Ascending aorta (tissue), 2 donors: Measurements from ENCODE around the gene SAG. TPM values are rescaled to one million over a fixed set of nuclear protein-coding genes. Genes with fewer than 3 reads are reported as not detected.

ENCODE experiments used
- DNase-seq, 2 donors: peaks; one replicate each; pipeline ENCODE4 v3.0.0-alpha.2; 2019; ENCODE audit warnings: low spot score in 2 of 2
- H3K27ac ChIP-seq, 2 donors: fragments of 200-600 bp; sonication (generic); one replicate each; pipeline ENCODE4 v1.5.1; 2016 to 2017; ENCODE audit warnings: mild to moderate bottlenecking in 1 of 2
- H3K27me3 ChIP-seq: fragments of 200-600 bp; sonication (generic); one replicate; pipeline ENCODE4 v1.5.1; 2017
- H3K36me3 ChIP-seq, 2 donors: fragments of 200-600 bp; sonication (generic); one replicate each; pipeline ENCODE4 v1.5.1; 2016
- H3K4me1 ChIP-seq, 2 donors: fragments of 200-600 bp; sonication (generic); one replicate each; pipeline ENCODE4 v1.5.1; 2016 to 2017; ENCODE audit warnings: mild to moderate bottlenecking in 1 of 2
- H3K4me3 ChIP-seq, 2 donors: fragments of 200-600 bp; sonication (generic); one replicate each; pipeline ENCODE4 v1.5.1; 2016 to 2017; ENCODE audit warnings: mild to moderate bottlenecking in 1 of 2
- H3K9me3 ChIP-seq, 2 donors: fragments of 200-600 bp; sonication (generic); one replicate each; pipeline ENCODE4 v1.5.1; 2016
- intact Hi-C: fragments of 100-400 bp; cut with DNase I; formaldehyde crosslinking; loops from one replicate; pipeline ENCODE4 v1.15.1; 2023
- total RNA-seq: library from RNA; depleted of rRNA; stranded (reverse); fragments of >200 nt; gene quantifications from one replicate; pipeline ENCODE4 v1.1.0, GENCODE V29; 2016
- TF ChIP-seq, protein P1 (sequence below), 3 experiments: fragments of 200-600 bp in 2 of 3; fragments of 450-650 bp in 1 of 3; sonication (generic) in 2 of 3; IDR thresholded peaks; one replicate each; pipeline ENCODE4 v1.5.1; 2016 to 2019; ENCODE audit warnings: antibody characterized with exemption in 3 of 3, mild to moderate bottlenecking in 1 of 3, moderate library complexity in 1 of 3

SAG gene
- total RNA-seq, 1 donor from 2014 or later = not detected

GRCh38 chr2:233275223-233275622 is 32.4 kb upstream of the SAG start:
- intact Hi-C loops = no loop called here
- Histone ChIP-seq H3K9me3 (no peaks in the 10 kb centered on the region), H3K4me3 (no peak overlapping the region), H3K36me3 (peaks cover 79 to 98% of the 10 kb centered on the region in 2 donors), H3K4me1 (no peaks in the 10 kb centered on the region), H3K27me3 (no peaks in the 10 kb centered on the region), H3K27ac (no peak overlapping the region)
- no peak for DNase-seq
- TF ChIP-seq, protein P1, sequence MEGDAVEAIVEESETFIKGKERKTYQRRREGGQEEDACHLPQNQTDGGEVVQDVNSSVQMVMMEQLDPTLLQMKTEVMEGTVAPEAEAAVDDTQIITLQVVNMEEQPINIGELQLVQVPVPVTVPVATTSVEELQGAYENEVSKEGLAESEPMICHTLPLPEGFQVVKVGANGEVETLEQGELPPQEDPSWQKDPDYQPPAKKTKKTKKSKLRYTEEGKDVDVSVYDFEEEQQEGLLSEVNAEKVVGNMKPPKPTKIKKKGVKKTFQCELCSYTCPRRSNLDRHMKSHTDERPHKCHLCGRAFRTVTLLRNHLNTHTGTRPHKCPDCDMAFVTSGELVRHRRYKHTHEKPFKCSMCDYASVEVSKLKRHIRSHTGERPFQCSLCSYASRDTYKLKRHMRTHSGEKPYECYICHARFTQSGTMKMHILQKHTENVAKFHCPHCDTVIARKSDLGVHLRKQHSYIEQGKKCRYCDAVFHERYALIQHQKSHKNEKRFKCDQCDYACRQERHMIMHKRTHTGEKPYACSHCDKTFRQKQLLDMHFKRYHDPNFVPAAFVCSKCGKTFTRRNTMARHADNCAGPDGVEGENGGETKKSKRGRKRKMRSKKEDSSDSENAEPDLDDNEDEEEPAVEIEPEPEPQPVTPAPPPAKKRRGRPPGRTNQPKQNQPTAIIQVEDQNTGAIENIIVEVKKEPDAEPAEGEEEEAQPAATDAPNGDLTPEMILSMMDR (IDR thresholded peaks at IDR 0.05) = no peak

GRCh38 chr2:233278921-233279320 is 28.7 kb upstream of the SAG start:
- H3K4me1 ChIP-seq = no peaks in the 10 kb centered on the region
- H3K4me3 ChIP-seq = no peak overlapping the region
- TF ChIP-seq, protein P1 (IDR thresholded peaks at IDR 0.05) = no peak
- intact Hi-C loops = no loop called here
- H3K27me3 ChIP-seq = no peaks in the 10 kb centered on the region
- H3K27ac ChIP-seq = no peak overlapping the region
- H3K9me3 ChIP-seq = no peaks in the 10 kb centered on the region
- peaks cover 70 to 98% of the 10 kb centered on the region in 2 donors for H3K36me3 ChIP-seq
- DNase-seq = no peak

DNA sequence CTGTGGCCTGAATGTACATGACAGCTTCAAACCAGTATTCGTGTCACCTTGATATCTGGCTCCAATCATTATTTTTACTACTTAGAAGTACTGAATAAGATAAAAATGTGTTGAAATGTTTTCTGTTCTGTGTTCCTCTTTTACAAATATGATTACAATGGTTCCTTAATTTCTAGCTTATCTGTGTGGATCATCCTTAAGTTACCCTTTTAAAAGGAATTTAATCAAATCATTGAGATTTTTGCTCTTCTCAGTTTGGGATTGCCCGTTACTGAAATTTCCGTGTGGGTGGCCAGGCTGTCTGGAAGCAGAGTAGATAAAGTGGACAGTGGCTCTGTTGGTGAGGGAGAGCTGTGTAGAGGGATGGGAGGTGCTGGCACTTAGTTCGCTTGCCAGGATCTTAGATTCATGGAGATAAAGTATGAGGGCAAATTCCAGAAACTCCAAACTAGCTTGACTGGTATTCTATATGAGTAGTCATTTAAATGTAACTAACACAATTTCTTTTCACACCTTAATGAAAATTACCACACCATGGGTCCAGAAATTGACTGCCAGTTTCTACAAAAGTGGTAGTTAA is 27.4 kb upstream of the SAG start:
- Histone ChIP-seq H3K36me3 (peaks cover 69 to 98% of the 10 kb centered on the region in 2 donors), H3K9me3 (no peaks in the 10 kb centered on the region), H3K27me3 (no peaks in the 10 kb centered on the region), H3K4me1 (no peaks in the 10 kb centered on the region), H3K27ac (no peak overlapping the region), H3K4me3 (no peak overlapping the region)
- no peak for DNase-seq
- intact Hi-C loops = loop anchor here (10.0 kb wide), 1 partner anchor 165 kb away; no protein-coding TSS in a partner anchor
- TF ChIP-seq, protein P1 (IDR thresholded peaks at IDR 0.05) = no peak

- intact Hi-C loops = loop anchor here (10.0 kb wide), 1 partner anchor 163 kb away; no protein-coding TSS in a partner anchor
Observed at GRCh38 chr2:233281553-233281952, 26.1 kb upstream of the SAG start.

DNA sequence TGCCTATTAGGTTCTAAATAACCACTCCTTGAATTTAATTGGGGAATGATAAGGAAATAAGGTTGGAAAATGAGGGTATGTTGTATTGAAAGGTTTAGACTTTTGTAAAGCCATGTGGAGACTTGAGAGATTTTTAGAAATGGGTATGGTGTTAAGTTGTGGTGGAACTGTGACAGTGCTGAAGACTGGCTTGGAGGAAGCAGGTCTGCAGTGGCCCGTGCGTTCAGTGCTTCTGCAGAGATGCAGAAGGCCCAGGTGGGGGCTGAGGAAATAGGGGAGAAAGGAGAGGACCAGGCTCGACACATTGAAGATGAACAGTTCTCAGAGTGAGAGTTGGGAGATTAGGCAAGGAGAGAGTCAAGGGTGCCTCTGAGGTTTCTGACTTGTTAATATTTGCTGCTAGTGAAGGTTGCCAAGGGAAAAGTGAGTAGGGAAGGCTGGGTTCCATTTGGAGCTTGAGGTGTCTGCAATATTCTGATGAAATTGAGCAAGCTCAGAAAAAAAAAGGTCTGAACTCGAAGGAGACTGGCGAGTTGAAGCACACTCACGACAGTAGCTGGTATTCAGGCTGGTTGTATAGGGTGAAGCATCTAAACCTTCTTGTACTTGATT is 25.5 kb upstream of the SAG start:
- TF ChIP-seq, protein P1 (IDR thresholded peaks at IDR 0.05) = no peak

More at GRCh38 chr2:233281553-233281952, 26.1 kb upstream of the SAG start:
- Histone ChIP-seq H3K36me3 (peaks cover 70 to 91% of the 10 kb centered on the region in 2 donors), H3K4me1 (no peaks in the 10 kb centered on the region), H3K4me3 (no peak overlapping the region), H3K27ac (no peak overlapping the region), H3K9me3 (no peaks in the 10 kb centered on the region), H3K27me3 (no peaks in the 10 kb centered on the region)
- DNase-seq = no peak
- TF ChIP-seq, protein P1 (IDR thresholded peaks at IDR 0.05) = no peak

More for the DNA sequence above, 25.5 kb upstream of the SAG start:
- Histone ChIP-seq H3K4me3 (no peak overlapping the region), H3K4me1 (no peaks in the 10 kb centered on the region), H3K9me3 (no peaks in the 10 kb centered on the region), H3K27me3 (no peaks in the 10 kb centered on the region), H3K27ac (no peak overlapping the region), H3K36me3 (peaks cover 69 to 86% of the 10 kb centered on the region in 2 donors)
- no peak for DNase-seq
- intact Hi-C loops = loop anchor here (10.0 kb wide), 1 partner anchor 163 kb away; no protein-coding TSS in a partner anchor
